H1 (cell line): Measurements from ENCODE around the gene MAP3K13. TPM values are rescaled to one million over a fixed set of nuclear protein-coding genes. Genes with fewer than 3 reads are reported as not detected.

Experiments used
- BACH1 ChIP-seq: IDR thresholded peaks from 2 replicates; pipeline ENCODE4 v1.6.1; 2012; ENCODE audit warnings: low read length, improper control_type of control experiment
- CBX5 ChIP-seq: fragments of 300-800, 300-1000 bp; sonication (generic); IDR thresholded peaks from 2 replicates; pipeline ENCODE4 v1.7.1; 2016; ENCODE audit warnings: antibody characterized with exemption, low read length, low read depth
- CBX8 ChIP-seq: fragments of 300-800, 300-1000 bp; sonication (generic); IDR thresholded peaks from 2 replicates; pipeline ENCODE4 v1.7.1; 2016; ENCODE audit warnings: low read depth, low read length, borderline replicate concordance
- EGR1 ChIP-seq: IDR thresholded peaks from 2 replicates; pipeline ENCODE4 v1.6.1; 2011; ENCODE audit warnings: low read depth, low read length, borderline replicate concordance
- EP300 ChIP-seq, 2 experiments: IDR thresholded peaks; 1 replicate in 1 of 2; 2 replicates in 1 of 2; pipeline ENCODE4 v1.6.1; 2011 to 2012; ENCODE audit warnings: low read depth in 2 of 2, low read length in 2 of 2, mild to moderate bottlenecking in 2 of 2, borderline replicate concordance in 1 of 2, inconsistent platforms in 1 of 2, moderate library complexity in 1 of 2
- FOSL1 ChIP-seq: IDR thresholded peaks from 2 replicates; pipeline ENCODE4 v1.6.1; 2011; ENCODE audit warnings: mild to moderate bottlenecking, low read depth, low read length, moderate library complexity; ENCODE audit not compliant: insufficient read depth
- HDAC6 ChIP-seq: IDR thresholded peaks from one replicate; pipeline ENCODE4 v1.7.1; 2012; ENCODE audit warnings: low read depth, mild to moderate bottlenecking, inconsistent platforms, low read length, moderate library complexity
- KDM1A ChIP-seq: fragments of 200-600, 300-600 bp; sonication (generic); IDR thresholded peaks from 2 replicates; pipeline ENCODE4 v1.7.1; 2016; ENCODE audit warnings: mild to moderate bottlenecking, low read length, borderline replicate concordance
- KDM5A ChIP-seq: fragments of 200-600 bp; IDR thresholded peaks from 2 replicates; pipeline ENCODE4 v1.7.1; 2012; ENCODE audit warnings: mild to moderate bottlenecking, low read length, inconsistent platforms, mixed read lengths
- POLR2A ChIP-seq, 2 experiments: IDR thresholded peaks; 1 replicate in 1 of 2; 2 replicates in 1 of 2; pipeline ENCODE4 v1.6.1; 2011; ENCODE audit warnings: low read depth in 2 of 2, low read length in 2 of 2, mild to moderate bottlenecking in 2 of 2; ENCODE audit errors: control extremely low read depth in 1 of 2
- POLR2AphosphoS5 ChIP-seq: IDR thresholded peaks from 2 replicates; pipeline ENCODE4 v1.6.1; 2011; ENCODE audit warnings: low read depth, low read length
- RNF2 ChIP-seq: fragments of 200-900, 300-1000 bp; sonication (generic); IDR thresholded peaks from 2 replicates; pipeline ENCODE4 v1.7.1; 2016; ENCODE audit warnings: borderline replicate concordance, low read depth, mild to moderate bottlenecking, antibody characterized with exemption, low read length; ENCODE audit not compliant: poor library complexity, severe bottlenecking; ENCODE audit errors: missing control alignments
- SAP30 ChIP-seq: fragments of 300-600 bp; sonication (generic); IDR thresholded peaks from 2 replicates; pipeline ENCODE4 v1.7.1; 2012; ENCODE audit warnings: low read length, moderate library complexity, mild to moderate bottlenecking, inconsistent platforms; ENCODE audit not compliant: insufficient read depth, insufficient replicate concordance
- SIN3A ChIP-seq, 2 experiments: IDR thresholded peaks in 1 of 2; conservative IDR thresholded peaks in 1 of 2; 2 replicates each; pipeline ENCODE4 v1.6.1; 2011 to 2012; ENCODE audit warnings: low read length in 2 of 2, improper control_type of control experiment in 1 of 2, low read depth in 1 of 2, mild to moderate bottlenecking in 1 of 2
- SIRT6 ChIP-seq: IDR thresholded peaks from one replicate; pipeline ENCODE4 v1.7.1; 2012; ENCODE audit warnings: low read length, inconsistent platforms
- SIX5 ChIP-seq: IDR thresholded peaks from 2 replicates; pipeline ENCODE4 v1.6.1; 2011; ENCODE audit warnings: mild to moderate bottlenecking, low read depth, low read length
- SP1 ChIP-seq: IDR thresholded peaks from 2 replicates; pipeline ENCODE4 v1.6.1; 2011; ENCODE audit warnings: low read depth, low read length
- SP4 ChIP-seq: IDR thresholded peaks from 2 replicates; pipeline ENCODE4 v1.6.1; 2012; ENCODE audit warnings: low read length, inconsistent platforms
- SRF ChIP-seq: IDR thresholded peaks from 2 replicates; pipeline ENCODE4 v1.6.1; 2011; ENCODE audit warnings: mild to moderate bottlenecking, low read depth, low read length, moderate library complexity
- SUZ12 ChIP-seq: fragments of 200-600 bp; sonication (generic); IDR thresholded peaks from 2 replicates; pipeline ENCODE4 v1.6.1; 2012; ENCODE audit warnings: mild to moderate bottlenecking, inconsistent platforms, low read length, moderate library complexity, mixed read lengths
- TAF7 ChIP-seq: optimal IDR thresholded peaks from 2 replicates; pipeline ENCODE3; 2011; ENCODE audit warnings: low read depth, mild to moderate bottlenecking, inconsistent platforms, low read length, moderate library complexity, borderline replicate concordance
- ZNF274 ChIP-seq: IDR thresholded peaks from 2 replicates; pipeline ENCODE4 v1.7.0; 2012; ENCODE audit warnings: low read length, borderline replicate concordance; ENCODE audit errors: extremely low read depth
- polyA plus RNA-seq, 7 experiments: library from polyadenylated mRNA; depleted of rRNA in 3 of 7; stranded (reverse) in 5 of 7; unstranded in 2 of 7; fragments of >200 nt in 5 of 7; fragments of 200-250 nt in 2 of 7; gene quantifications; 1 replicate in 5 of 7; 2 replicates in 1 of 7; 4 replicates in 1 of 7; pipeline versions ENCODE4 v1.2.1 to v1.2.3, GENCODE V29; 2011 to 2013; ENCODE audit warnings: missing spikeins in 2 of 7, mixed read lengths in 2 of 7
- total RNA-seq: library from RNA; stranded (reverse); fragmentation: NEBNext Ultra II Directional; extraction: Animal tissue kit (Norgen Biotek cat#: 25700); gene quantifications from 2 replicates; pipeline ENCODE4 v1.2.1, GENCODE V29; 2021
- TF ChIP-seq, protein P1 (sequence below): IDR thresholded peaks from 2 replicates; pipeline ENCODE4 v1.6.1; 2011; ENCODE audit warnings: low read length, improper control_type of control experiment

The MAP3K13 gene
- total and polyA plus RNA-seq, 2 of the 8 experiments (the other 6 are each of a cell fraction or from before 2014, with no cell fraction given): 6.8 to 17.9 TPM

DNA sequence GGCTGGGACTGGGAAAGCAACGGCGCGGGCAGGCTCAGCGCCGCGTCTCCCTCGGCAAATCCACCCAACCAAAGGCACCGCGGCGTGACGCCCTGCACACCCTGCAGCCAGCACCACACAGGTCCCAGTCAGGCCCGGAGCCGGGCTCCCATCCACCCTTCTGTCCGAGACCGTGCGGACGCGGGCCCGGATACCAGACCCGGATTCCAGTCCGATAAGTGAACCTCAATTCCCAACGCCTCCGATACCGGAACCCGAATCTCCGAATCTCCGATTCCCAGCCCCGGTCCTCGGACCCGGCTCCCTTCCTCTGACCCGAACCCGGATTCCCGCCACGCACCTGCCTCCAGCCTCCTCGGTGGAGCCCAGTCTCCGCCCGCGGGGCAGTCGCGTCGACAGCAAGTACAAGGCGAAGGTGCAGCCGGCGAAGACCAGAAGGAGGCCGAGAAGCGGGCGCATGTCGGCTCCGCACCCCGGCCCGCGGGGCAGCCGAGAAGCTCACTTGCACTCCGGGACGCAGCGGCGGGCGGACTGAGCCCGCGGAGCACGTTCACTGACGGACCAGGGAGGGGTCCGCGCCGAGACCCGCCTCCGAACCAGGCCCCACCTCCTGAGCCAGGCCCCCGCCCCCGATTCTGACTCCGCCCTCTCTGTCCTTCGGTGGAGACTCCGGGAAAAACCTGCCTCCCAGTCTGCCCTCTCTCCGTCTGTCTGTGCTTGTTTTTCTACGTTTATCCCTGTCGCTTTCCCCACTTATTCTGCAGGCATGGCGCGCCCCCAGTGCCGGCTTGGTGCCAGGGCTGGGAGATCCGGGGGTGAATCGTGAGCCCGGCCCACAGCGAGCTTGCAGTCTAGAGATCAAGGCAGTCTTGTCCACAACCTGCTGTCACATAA is 135.8 kb downstream of the MAP3K13 start, which contains the start of gene TMEM41A (continued):
- TF ChIP-seq SAP30 (no peak), EP300 (IDR thresholded peaks at IDR 0.05; ENCODE audit: borderline replicate concordance in 1 of 2, low read depth in 2 of 2, low read length in 2 of 2) (peak in 1 of 2 experiments; percentile 78; a peak in 1 of 3 replicates), KDM1A (no peak), ZNF274 (no peak), RNF2 (no peak), KDM5A (peak; percentile 94), SRF (peak; percentile 59; the same call in 1 of the 2 replicates), CBX5 (no peak), SIN3A (conservative IDR thresholded peaks at IDR 0.05 in 1 of 2, IDR thresholded peaks at IDR 0.05 in 1 of 2; ENCODE audit: low read depth in 1 of 2, low read length in 2 of 2) (peak; percentile 71 to 87; a peak in 1 of 4 replicates), TAF7 (peak; percentile 95), SP4 (peak; percentile 92), SUZ12 (no peak), SIX5 (peak; percentile 18; the same call in 1 of the 2 replicates), EGR1 (no peak; the same call in 1 of the 2 replicates), SP1 (peak; percentile 90), FOSL1 (no peak), SIRT6 (no peak), BACH1 (no peak), HDAC6 (no peak), POLR2AphosphoS5 (peak; percentile 91), CBX8 (no peak), POLR2A (IDR thresholded peaks at IDR 0.05; ENCODE audit: control extremely low read depth in 1 of 2, low read depth in 2 of 2, low read length in 2 of 2) (peak; percentile 88 to 98)
- TF ChIP-seq, protein P1, sequence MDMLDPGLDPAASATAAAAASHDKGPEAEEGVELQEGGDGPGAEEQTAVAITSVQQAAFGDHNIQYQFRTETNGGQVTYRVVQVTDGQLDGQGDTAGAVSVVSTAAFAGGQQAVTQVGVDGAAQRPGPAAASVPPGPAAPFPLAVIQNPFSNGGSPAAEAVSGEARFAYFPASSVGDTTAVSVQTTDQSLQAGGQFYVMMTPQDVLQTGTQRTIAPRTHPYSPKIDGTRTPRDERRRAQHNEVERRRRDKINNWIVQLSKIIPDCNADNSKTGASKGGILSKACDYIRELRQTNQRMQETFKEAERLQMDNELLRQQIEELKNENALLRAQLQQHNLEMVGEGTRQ: peak; percentile 68
